Cardiac muscle cell (in vitro differentiated cells and primary cell): Measurements from ENCODE around the gene OTULIN. TPM values are rescaled to one million over a fixed set of nuclear protein-coding genes. Genes with fewer than 3 reads are reported as not detected.

ENCODE experiments used
- DNase-seq, 2 donors: peaks; one replicate each; pipeline versions ENCODE4 v3.0.0 to v3.0.0-alpha.2; 2010 to 2017; ENCODE audit warnings: low read depth in 1 of 2, low spot score in 1 of 2
- H3K27ac ChIP-seq: fragments of 200-600 bp; sonication (generic); 2 replicates; pipeline ENCODE4 v1.5.1; 2016
- H3K27me3 ChIP-seq: fragments of 200-600 bp; sonication (generic); 2 replicates; pipeline ENCODE4 v1.6.0; 2016; ENCODE audit warnings: control low read depth
- H3K36me3 ChIP-seq: fragments of 200-600 bp; sonication (generic); 2 replicates; pipeline ENCODE4 v1.5.1; 2016; ENCODE audit warnings: control low read depth
- H3K4me1 ChIP-seq: fragments of 200-600 bp; sonication (generic); 2 replicates; pipeline ENCODE4 v1.8.1; 2017; ENCODE audit warnings: low read depth, mild to moderate bottlenecking, mixed run types
- H3K4me3 ChIP-seq: fragments of 200-600 bp; sonication (generic); 2 replicates; pipeline ENCODE4 v1.5.1; 2016; ENCODE audit warnings: mild to moderate bottlenecking
- H3K9me3 ChIP-seq: fragments of 200-600 bp; sonication (generic); 2 replicates; pipeline ENCODE4 v1.5.1; 2017; ENCODE audit warnings: low read depth, mild to moderate bottlenecking, control low read depth
- CTCF ChIP-seq: IDR thresholded peaks from 2 replicates; pipeline ENCODE4 v1.5.1; 2012; ENCODE audit warnings: low read depth, mild to moderate bottlenecking, low read length
- polyA plus RNA-seq: library from polyadenylated mRNA; unstranded; fragments of >200 nt; fragmentation: Nextera tagmentation; extraction: Ambion mirVana; gene quantifications from 2 replicates; pipeline ENCODE4 v1.2.1, GENCODE V29; 2016
- total RNA-seq: library from RNA; depleted of rRNA; stranded (reverse); fragments of >200 nt; gene quantifications from 2 replicates; pipeline ENCODE4 v1.2.3, GENCODE V29; 2016

The OTULIN gene
- total and polyA plus RNA-seq, 2 experiments from 2014 or later, result 17.1 to 31.2 TPM

- Histone ChIP-seq H3K36me3 (no peaks in the 10 kb centered on the region), H3K4me1 (no peaks in the 10 kb centered on the region), H3K27ac (no peak overlapping the region), H3K4me3 (no peak overlapping the region), H3K9me3 (no peaks in the 10 kb centered on the region), H3K27me3 (no peaks in the 10 kb centered on the region)
- TF ChIP-seq CTCF, result no peak
- no peak for DNase-seq
These were observed 33.8 kb upstream of the OTULIN start for GRCh38 chr5:14630671-14631070.

GRCh38 chr5:14635656-14636055 is 28.9 kb upstream of the OTULIN start:
- Histone ChIP-seq H3K27me3 (no peaks in the 10 kb centered on the region), H3K27ac (no peak overlapping the region), H3K4me3 (no peak overlapping the region), H3K9me3 (no peaks in the 10 kb centered on the region), H3K36me3 (no peaks in the 10 kb centered on the region), H3K4me1 (no peaks in the 10 kb centered on the region)
- no peak for TF ChIP-seq CTCF
- DNase-seq, result no peak

GRCh38 chr5:14640765-14641164 is 23.8 kb upstream of the OTULIN start:
- no peaks in the 10 kb centered on the region for H3K36me3 ChIP-seq
- no peak overlapping the region for H3K27ac ChIP-seq
- no peaks in the 10 kb centered on the region for H3K4me1 ChIP-seq
- no peak for DNase-seq
- H3K9me3 ChIP-seq, result no peaks in the 10 kb centered on the region
- H3K27me3 ChIP-seq, result no peaks in the 10 kb centered on the region
- H3K4me3 ChIP-seq, result no peak overlapping the region
- TF ChIP-seq CTCF, result no peak

GRCh38 chr5:14644623-14645237 is 19.8 kb upstream of the OTULIN start:
- TF ChIP-seq CTCF, result no peak
- Histone ChIP-seq H3K27me3 (no peaks in the 10 kb centered on the region), H3K36me3 (no peaks in the 10 kb centered on the region), H3K27ac (no peak overlapping the region), H3K9me3 (no peaks in the 10 kb centered on the region), H3K4me1 (no peaks in the 10 kb centered on the region), H3K4me3 (no peak overlapping the region)
- DNase-seq, result no peak

GRCh38 chr5:14650052-14650451 is 14.5 kb upstream of the OTULIN start:
- Histone ChIP-seq H3K4me1 (no peaks in the 10 kb centered on the region), H3K9me3 (no peaks in the 10 kb centered on the region), H3K36me3 (no peaks in the 10 kb centered on the region), H3K27me3 (peaks cover 6% of the 10 kb centered on the region), H3K27ac (no peak overlapping the region), H3K4me3 (no peak overlapping the region)
- TF ChIP-seq CTCF, result no peak
- DNase-seq, result no peak
